ENCODE results near the gene SLAMF8.

DNA sequence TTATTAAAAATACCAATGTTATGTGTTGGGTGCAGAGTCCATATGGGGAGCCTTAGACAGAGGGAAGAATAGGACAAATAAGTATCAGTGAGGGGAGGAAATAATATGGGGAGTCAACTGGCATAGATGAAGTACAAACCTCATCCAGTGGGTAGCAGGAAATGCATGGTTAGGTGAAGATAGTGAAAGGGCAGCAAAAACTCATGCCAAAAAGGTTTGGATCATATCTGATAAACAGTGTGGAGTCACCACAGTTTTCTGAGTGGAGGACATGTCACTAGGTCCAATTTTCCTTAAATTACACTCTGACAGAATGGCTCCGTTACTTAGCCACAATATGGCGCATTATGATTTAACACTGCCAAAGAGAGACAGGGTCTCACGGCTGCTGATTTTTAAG lies 35.6 kb upstream of the SLAMF8 start:
- TF ChIP-seq, protein P1, sequence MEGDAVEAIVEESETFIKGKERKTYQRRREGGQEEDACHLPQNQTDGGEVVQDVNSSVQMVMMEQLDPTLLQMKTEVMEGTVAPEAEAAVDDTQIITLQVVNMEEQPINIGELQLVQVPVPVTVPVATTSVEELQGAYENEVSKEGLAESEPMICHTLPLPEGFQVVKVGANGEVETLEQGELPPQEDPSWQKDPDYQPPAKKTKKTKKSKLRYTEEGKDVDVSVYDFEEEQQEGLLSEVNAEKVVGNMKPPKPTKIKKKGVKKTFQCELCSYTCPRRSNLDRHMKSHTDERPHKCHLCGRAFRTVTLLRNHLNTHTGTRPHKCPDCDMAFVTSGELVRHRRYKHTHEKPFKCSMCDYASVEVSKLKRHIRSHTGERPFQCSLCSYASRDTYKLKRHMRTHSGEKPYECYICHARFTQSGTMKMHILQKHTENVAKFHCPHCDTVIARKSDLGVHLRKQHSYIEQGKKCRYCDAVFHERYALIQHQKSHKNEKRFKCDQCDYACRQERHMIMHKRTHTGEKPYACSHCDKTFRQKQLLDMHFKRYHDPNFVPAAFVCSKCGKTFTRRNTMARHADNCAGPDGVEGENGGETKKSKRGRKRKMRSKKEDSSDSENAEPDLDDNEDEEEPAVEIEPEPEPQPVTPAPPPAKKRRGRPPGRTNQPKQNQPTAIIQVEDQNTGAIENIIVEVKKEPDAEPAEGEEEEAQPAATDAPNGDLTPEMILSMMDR (IDR thresholded peaks at IDR 0.05), result no peak
- no peak for TF ChIP-seq POLR2AphosphoS5 (IDR thresholded peaks at IDR 0.05)
- TF ChIP-seq EP300 (IDR thresholded peaks at IDR 0.05), result no peak
- TF ChIP-seq POLR2A (IDR thresholded peaks at IDR 0.05), result no peak

Data from sigmoid colon (tissue), 4 donors.